ENCODE measurements around the gene SPOP.

The SPOP gene

GRCh38 chr17:49687878-49688491 is 10.1 kb upstream of the SPOP start:
- Histone ChIP-seq H3K4me2 (ENCODE audit: insufficient read depth, low read length) (peak overlapping the region; percentile 46), H3K36me3 (ENCODE audit: insufficient read depth, low read length) (no peaks in the 10 kb centered on the region), H3K9me3 (ENCODE audit: insufficient read depth, low read length, severe bottlenecking) (no peaks in the 10 kb centered on the region), H4K20me1 (ENCODE audit: insufficient read depth, low read length) (no peaks in the 10 kb centered on the region), H2AFZ (ENCODE audit: low read depth, low read length) (peak overlapping the region; percentile 81), H3K4me1 (ENCODE audit: insufficient read depth, low read length) (peaks cover 22% of the 10 kb centered on the region), H3K27ac (ENCODE audit: low read length) (peak overlapping the region; percentile 83), H3K79me2 (ENCODE audit: insufficient read depth, low read length) (no peaks in the 10 kb centered on the region), H3K27me3 (ENCODE audit: insufficient read depth, low read length, poor library complexity) (no peaks in the 10 kb centered on the region), H3K4me3 (ENCODE audit: low read depth in 1 of 2, low read length in 2 of 2) (peak overlapping the region in 1 of 2 experiments; percentile 15; a peak in 2 of 4 replicates), H3K9ac (ENCODE audit: low read depth, low read length) (peak overlapping the region; percentile 33)
- DNase-seq (peak; percentile 53), ATAC-seq (ENCODE audit: insufficient read depth, low read depth) (peak; percentile 88)
- TF ChIP-seq CTCF (IDR thresholded peaks at IDR 0.05; ENCODE audit: borderline replicate concordance, extremely low read depth, low read length, poor library complexity, severe bottlenecking): no peak
- TF ChIP-seq EZH2 (IDR thresholded peaks at IDR 0.05; ENCODE audit: borderline replicate concordance, low read depth, low read length, severe bottlenecking): no peak

GRCh38 chr17:49681106-49681979 is 3.4 kb upstream of the SPOP start:
- Histone ChIP-seq H2AFZ (ENCODE audit: low read depth, low read length) (no peak overlapping the region), H3K4me1 (ENCODE audit: insufficient read depth, low read length) (peaks cover 13% of the 10 kb centered on the region), H4K20me1 (ENCODE audit: insufficient read depth, low read length) (0 out of 2 replicates have a peak, but pooled peaks cover 4% of the 10 kb centered on the region), H3K4me2 (ENCODE audit: insufficient read depth, low read length) (no peak overlapping the region), H3K9me3 (ENCODE audit: insufficient read depth, low read length, severe bottlenecking) (no peaks in the 10 kb centered on the region), H3K4me3 (ENCODE audit: low read depth in 1 of 2, low read length in 2 of 2) (no peak overlapping the region), H3K27ac (ENCODE audit: low read length) (no peak overlapping the region), H3K79me2 (ENCODE audit: insufficient read depth, low read length) (peaks cover 10% of the 10 kb centered on the region), H3K9ac (ENCODE audit: low read depth, low read length) (no peak overlapping the region), H3K36me3 (ENCODE audit: insufficient read depth, low read length) (no peaks in the 10 kb centered on the region), H3K27me3 (ENCODE audit: insufficient read depth, low read length, poor library complexity) (no peaks in the 10 kb centered on the region)
- no peak for ATAC-seq (ENCODE audit: insufficient read depth, low read depth)
- DNase-seq: no peak
- TF ChIP-seq CTCF (IDR thresholded peaks at IDR 0.05; ENCODE audit: borderline replicate concordance, extremely low read depth, low read length, poor library complexity, severe bottlenecking) (no peak), EZH2 (IDR thresholded peaks at IDR 0.05; ENCODE audit: borderline replicate concordance, low read depth, low read length, severe bottlenecking) (no peak)

GRCh38 chr17:49680314-49680713 is 2.4 kb upstream of the SPOP start:
- no peak overlapping the region for H3K4me3 ChIP-seq (ENCODE audit: low read depth in 1 of 2, low read length in 2 of 2)
- no peak overlapping the region for H3K27ac ChIP-seq (ENCODE audit: low read length)
- H4K20me1 ChIP-seq (ENCODE audit: insufficient read depth, low read length): peaks cover 13% of the 10 kb centered on the region
- no peak overlapping the region for H3K4me2 ChIP-seq (ENCODE audit: insufficient read depth, low read length)
- H3K4me1 ChIP-seq (ENCODE audit: insufficient read depth, low read length): peaks cover 23% of the 10 kb centered on the region
- TF ChIP-seq CTCF (IDR thresholded peaks at IDR 0.05; ENCODE audit: borderline replicate concordance, extremely low read depth, low read length, poor library complexity, severe bottlenecking): no peak
- no peak for TF ChIP-seq EZH2 (IDR thresholded peaks at IDR 0.05; ENCODE audit: borderline replicate concordance, low read depth, low read length, severe bottlenecking)
- H3K9ac ChIP-seq (ENCODE audit: low read depth, low read length): no peak overlapping the region
- H3K27me3 ChIP-seq (ENCODE audit: insufficient read depth, low read length, poor library complexity): no peaks in the 10 kb centered on the region
- H3K9me3 ChIP-seq (ENCODE audit: insufficient read depth, low read length, severe bottlenecking): no peaks in the 10 kb centered on the region
- no peak for DNase-seq
- peaks cover 20% of the 10 kb centered on the region for H3K79me2 ChIP-seq (ENCODE audit: insufficient read depth, low read length)
- H3K36me3 ChIP-seq (ENCODE audit: insufficient read depth, low read length): peaks cover 5% of the 10 kb centered on the region; the same call in 1 of the 2 replicates
- ATAC-seq (ENCODE audit: insufficient read depth, low read depth): no peak
- H2AFZ ChIP-seq (ENCODE audit: low read depth, low read length): peak overlapping the region; percentile 41; the same call in 1 of the 2 replicates
